B cell (primary cell): ENCODE results near the gene ASB2. TPM values are rescaled to one million over a fixed set of nuclear protein-coding genes. Genes with fewer than 3 reads are reported as not detected.

ENCODE experiments used
- ATAC-seq: fragments of 200-7000 bp; cut with Tn5 transposase; one replicate; pipeline ENCODE4 v1.10.0; 2021; ENCODE audit warnings: low read depth, mild to moderate bottlenecking, moderate number of reproducible peaks, moderate library complexity
- CTCF ChIA-PET: fragments of 350-600 bp; sonication (Branson Sonifier 250); formaldehyde crosslinking; loops from one replicate; lab custom pipeline; 2021; ENCODE audit warnings: antibody characterized with exemption, inconsistent platforms; lab: Charles Lee
- POLR2A ChIA-PET: fragments of 350-600 bp; sonication (Branson Sonifier 250); formaldehyde crosslinking; loops from one replicate; lab custom pipeline; 2021; ENCODE audit warnings: antibody characterized with exemption; lab: Charles Lee
- DNase-seq: peaks from one replicate; pipeline ENCODE4 v3.0.0; 2013
- H2AFZ ChIP-seq: 2 replicates; pipeline ENCODE4 v1.6.1; 2012; ENCODE audit warnings: mild to moderate bottlenecking, low read depth, low read length; ENCODE audit not compliant: insufficient read depth, poor library complexity, severe bottlenecking
- H3K27ac ChIP-seq, 2 donors: 1 replicate in 1 of 2; 2 replicates in 1 of 2; pipeline ENCODE4 v1.5.1; 2012 to 2013; ENCODE audit warnings: low read length in 2 of 2, mild to moderate bottlenecking in 2 of 2, moderate library complexity in 1 of 2
- H3K27me3 ChIP-seq, 4 experiments: fragments of 200-600 bp in 1 of 4; sonication (generic) in 1 of 4; replicated peaks in 1 of 4; 1 replicate in 2 of 4; 2 replicates in 2 of 4; pipeline versions ENCODE4 v1.6.1 to v1.7.0; 2013 to 2016; ENCODE audit warnings: low read length in 3 of 4, mild to moderate bottlenecking in 2 of 4, mixed read lengths in 1 of 4, moderate library complexity in 1 of 4; ENCODE audit not compliant: insufficient read depth in 4 of 4, control insufficient read depth in 3 of 4; ENCODE audit errors: control extremely low read depth in 1 of 4
- H3K36me3 ChIP-seq, 2 experiments: replicated peaks in 1 of 2; 1 replicate in 1 of 2; 2 replicates in 1 of 2; pipeline versions ENCODE4 v1.6.1 to v1.7.1; 2013; ENCODE audit warnings: low read length in 1 of 2; ENCODE audit not compliant: insufficient read depth in 2 of 2, control insufficient read depth in 1 of 2; ENCODE audit errors: control extremely low read depth in 1 of 2, extremely low read depth in 1 of 2
- H3K4me1 ChIP-seq, 2 donors: fragments of 200-600 bp in 1 of 2; sonication (generic) in 1 of 2; 1 replicate in 1 of 2; 2 replicates in 1 of 2; pipeline versions ENCODE4 v1.5.1 to v1.6.1; 2013 to 2017; ENCODE audit warnings: low read length in 2 of 2; ENCODE audit not compliant: control insufficient read depth in 2 of 2, insufficient read depth in 2 of 2
- H3K4me2 ChIP-seq: replicated peaks from 2 replicates; pipeline ENCODE3; 2012; ENCODE audit warnings: mild to moderate bottlenecking, low read depth, low read length; ENCODE audit not compliant: poor library complexity, severe bottlenecking
- H3K4me3 ChIP-seq, 5 experiments: fragments of 200-600 bp in 1 of 5; sonication (generic) in 1 of 5; 1 replicate in 3 of 5; 2 replicates in 2 of 5; pipeline versions ENCODE4 v1.5.1 to v1.7.0; 2011 to 2016; ENCODE audit warnings: low read length in 4 of 5, mild to moderate bottlenecking in 4 of 5, low read depth in 2 of 5, control low read depth in 1 of 5, moderate library complexity in 1 of 5; ENCODE audit not compliant: insufficient read depth in 1 of 5; ENCODE audit errors: control extremely low read depth in 1 of 5, extremely low read depth in 1 of 5
- H3K79me2 ChIP-seq: fragments of 200-600 bp; sonication (generic); one replicate; pipeline ENCODE4 v1.6.0; 2016; ENCODE audit warnings: low read length; ENCODE audit not compliant: control insufficient read depth, insufficient read depth
- H3K9ac ChIP-seq: fragments of 200-600 bp; sonication (generic); 2 replicates; pipeline ENCODE4 v1.6.1; 2017; ENCODE audit warnings: mild to moderate bottlenecking, low read length, moderate library complexity
- H3K9me3 ChIP-seq, 3 donors: one replicate each; pipeline versions ENCODE4 v1.6.1 to v1.7.1; 2013; ENCODE audit warnings: low read length in 2 of 3; ENCODE audit not compliant: control insufficient read depth in 2 of 3, insufficient read depth in 1 of 3; ENCODE audit errors: control extremely low read depth in 1 of 3
- H4K20me1 ChIP-seq: 2 replicates; pipeline ENCODE4 v1.6.0; 2012; ENCODE audit warnings: mild to moderate bottlenecking, low read length; ENCODE audit not compliant: insufficient read depth, control insufficient read depth, poor library complexity, severe bottlenecking
- H3K27ac Mint-ChIP-seq: one replicate; pipeline ENCODE4 v1.8.0; 2021; ENCODE audit warnings: mixed read lengths
- H3K27me3 Mint-ChIP-seq: one replicate; pipeline ENCODE4 v1.8.0; 2021; ENCODE audit warnings: mixed read lengths
- H3K4me1 Mint-ChIP-seq: one replicate; pipeline ENCODE4 v1.8.0; 2021; ENCODE audit warnings: mixed read lengths
- H3K4me3 Mint-ChIP-seq: one replicate; pipeline ENCODE4 v1.8.0; 2021; ENCODE audit warnings: mixed read lengths
- H3K9me3 Mint-ChIP-seq: one replicate; pipeline ENCODE4 v1.8.0; 2022; ENCODE audit warnings: mixed read lengths; ENCODE audit not compliant: insufficient read depth
- EZH2 ChIP-seq: IDR thresholded peaks from 2 replicates; pipeline ENCODE4 v1.6.1; 2012; ENCODE audit warnings: borderline replicate concordance, low read depth, mild to moderate bottlenecking, moderate library complexity, low read length; ENCODE audit not compliant: insufficient read depth, poor library complexity, severe bottlenecking
- WGBS: methylation state at CpG from one replicate; pipeline ENCODE4 v1.1.5; 2013; ENCODE audit warnings: missing lambda C conversion rate; ENCODE audit not compliant: insufficient coverage; 5-methylcytosine and 5-hydroxymethylcytosine counted together
- intact Hi-C: fragments of 100-400 bp; cut with micrococcal nuclease; formaldehyde crosslinking; loops from one replicate; pipeline ENCODE4 v1.10.0; 2022
- polyA plus RNA-seq: library from polyadenylated mRNA; depleted of rRNA; stranded (reverse); fragments of >200 nt; gene quantifications from 2 replicates; pipeline ENCODE4 v1.2.3, GENCODE V29; 2012
- total RNA-seq, 2 donors: library from RNA; stranded (reverse); fragments of 120-200 nt in 1 of 2; gene quantifications; 1 replicate in 1 of 2; 2 replicates in 1 of 2; pipeline versions ENCODE4 v1.2.3 to v1.2.4, GENCODE V29; 2013 to 2022
- TF ChIP-seq, protein P1 (sequence below): fragments of 200-600 bp; IDR thresholded peaks from one replicate; pipeline ENCODE4 v1.8.0; 2022; ENCODE audit warnings: antibody characterized with exemption, mild to moderate bottlenecking

ASB2 gene
- total and polyA plus RNA-seq, 2 donors (not counting 1 experiment from before 2014, with no cell fraction given), result 1.5 to 2.7 TPM

DNA sequence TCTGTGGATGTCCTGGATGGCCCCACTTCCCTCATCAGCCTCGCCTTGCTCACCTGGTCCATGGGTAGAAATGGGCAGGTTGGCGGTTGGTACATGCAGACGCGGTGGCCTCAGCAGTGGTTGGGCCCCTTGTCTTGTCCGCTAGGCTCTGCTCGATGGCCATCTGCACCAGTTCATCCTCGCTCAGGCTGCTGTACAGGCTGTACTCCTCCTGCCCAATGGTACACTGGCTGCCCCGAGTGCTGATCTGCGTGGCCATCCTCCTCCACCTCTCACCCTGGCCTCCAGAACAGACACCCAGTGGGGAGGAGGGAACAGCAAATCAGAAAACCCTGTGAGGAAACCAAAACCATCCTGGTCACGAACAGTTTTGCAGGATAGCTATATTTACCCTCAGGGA is 12.1 kb downstream of the ASB2 start:
- CTCF ChIA-PET, result interaction anchor here (1.1 to 37.7 kb wide), 2 partner anchors 10 to 21 kb away, joined by 3 to 1036 read pairs; no protein-coding TSS in a partner anchor
- intact Hi-C loops, result loop anchor here (10.0 kb wide), 1 partner anchor 759 kb away; the partner anchor contains the start of genes GON7 and UBR7

DNA sequence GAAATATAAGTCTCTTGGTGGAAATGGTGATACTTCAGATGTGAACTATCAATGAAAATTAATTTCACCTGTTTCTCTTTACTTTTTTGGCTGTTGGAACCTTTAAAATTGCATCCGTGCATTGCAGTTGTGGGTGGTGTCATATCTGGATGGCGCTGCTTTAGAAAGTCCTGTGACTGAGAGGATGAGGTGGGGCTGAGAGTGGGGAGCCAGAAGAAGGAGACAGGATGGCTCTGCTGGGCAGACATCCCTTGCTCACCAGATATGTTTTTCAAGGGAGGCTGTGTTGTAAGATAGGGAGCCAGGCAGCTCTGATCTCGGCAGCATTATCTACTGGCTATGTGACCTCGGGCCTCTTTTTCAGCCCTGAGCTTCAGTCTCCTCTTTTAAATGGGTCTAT is 12.7 kb downstream of the ASB2 start:
- Histone ChIP-seq H3K27ac (peak overlapping the region; percentile 84 to 91), H4K20me1 (no peaks in the 10 kb centered on the region), H3K9ac (no peak overlapping the region), H2AFZ (no peak overlapping the region), H3K79me2 (no peaks in the 10 kb centered on the region), H3K4me3 (no peak overlapping the region), H3K27me3 (no peaks in the 10 kb centered on the region), H3K9me3 (peaks cover 0 to 5% (median 0%) of the 10 kb centered on the region in 3 donors), H3K36me3 (no peaks in the 10 kb centered on the region), H3K4me1 (peaks cover 86% of the 10 kb centered on the region in 2 donors), H3K4me2 (peak overlapping the region; percentile 67)
- intact Hi-C loops, result loop anchor here (2.0 to 10.0 kb wide), 5 partner anchors 15 to 759 kb away; partner anchors contain the start of genes BTBD7, DDX24, GON7 and IFI27L1
- peaks cover 94% of the 10 kb centered on the region for H3K4me1 Mint-ChIP-seq
- 94% methylated on average over 2 of the region's 4 CpGs for WGBS
- TF ChIP-seq EZH2, result no peak
- TF ChIP-seq, protein P1, sequence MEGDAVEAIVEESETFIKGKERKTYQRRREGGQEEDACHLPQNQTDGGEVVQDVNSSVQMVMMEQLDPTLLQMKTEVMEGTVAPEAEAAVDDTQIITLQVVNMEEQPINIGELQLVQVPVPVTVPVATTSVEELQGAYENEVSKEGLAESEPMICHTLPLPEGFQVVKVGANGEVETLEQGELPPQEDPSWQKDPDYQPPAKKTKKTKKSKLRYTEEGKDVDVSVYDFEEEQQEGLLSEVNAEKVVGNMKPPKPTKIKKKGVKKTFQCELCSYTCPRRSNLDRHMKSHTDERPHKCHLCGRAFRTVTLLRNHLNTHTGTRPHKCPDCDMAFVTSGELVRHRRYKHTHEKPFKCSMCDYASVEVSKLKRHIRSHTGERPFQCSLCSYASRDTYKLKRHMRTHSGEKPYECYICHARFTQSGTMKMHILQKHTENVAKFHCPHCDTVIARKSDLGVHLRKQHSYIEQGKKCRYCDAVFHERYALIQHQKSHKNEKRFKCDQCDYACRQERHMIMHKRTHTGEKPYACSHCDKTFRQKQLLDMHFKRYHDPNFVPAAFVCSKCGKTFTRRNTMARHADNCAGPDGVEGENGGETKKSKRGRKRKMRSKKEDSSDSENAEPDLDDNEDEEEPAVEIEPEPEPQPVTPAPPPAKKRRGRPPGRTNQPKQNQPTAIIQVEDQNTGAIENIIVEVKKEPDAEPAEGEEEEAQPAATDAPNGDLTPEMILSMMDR, result no peak
- DNase-seq, result no peak
- no peaks in the 10 kb centered on the region for H3K27me3 Mint-ChIP-seq
- peaks cover 3% of the 10 kb centered on the region for H3K9me3 Mint-ChIP-seq
- ATAC-seq, result no peak
- ChIA-PET CTCF (interaction anchor here (0.7 to 37.7 kb wide), 3 partner anchors 10 to 35 kb away, joined by 3 to 1036 read pairs (median 3); no protein-coding TSS in a partner anchor), POLR2A (interaction anchor here (1.0 to 2.1 kb wide), 3 partner anchors 7 to 24 kb away, joined by 3 to 10 read pairs (median 7); no protein-coding TSS in a partner anchor)
- H3K27ac Mint-ChIP-seq, result peak overlapping the region; percentile 99
- H3K4me3 Mint-ChIP-seq, result peak overlapping the region; percentile 83

More for the DNA sequence above, 12.1 kb downstream of the ASB2 start:
- Histone ChIP-seq H3K27me3 (no peaks in the 10 kb centered on the region), H3K9ac (no peak overlapping the region), H3K79me2 (no peaks in the 10 kb centered on the region), H3K4me2 (no peak overlapping the region), H3K27ac (peak overlapping the region; percentile 84 to 91), H2AFZ (no peak overlapping the region), H3K4me1 (peaks cover 86% of the 10 kb centered on the region in 2 donors), H3K4me3 (no peak overlapping the region), H4K20me1 (no peaks in the 10 kb centered on the region), H3K36me3 (no peaks in the 10 kb centered on the region), H3K9me3 (peaks cover 0 to 5% (median 0%) of the 10 kb centered on the region in 3 donors)
- no peak overlapping the region for H3K27ac Mint-ChIP-seq
- POLR2A ChIA-PET, result interaction anchor here (1.0 kb wide), 1 partner anchor 9 kb away, joined by 3 read pairs; no protein-coding TSS in a partner anchor
- no peak overlapping the region for H3K4me3 Mint-ChIP-seq
- no peaks in the 10 kb centered on the region for H3K27me3 Mint-ChIP-seq
- no peak for TF ChIP-seq EZH2
- TF ChIP-seq, protein P1, result no peak
- peaks cover 94% of the 10 kb centered on the region for H3K4me1 Mint-ChIP-seq
- no peak for ATAC-seq
- H3K9me3 Mint-ChIP-seq, result peaks cover 3% of the 10 kb centered on the region
- 94% methylated on average over 8 of the region's 10 CpGs for WGBS
- DNase-seq, result no peak
